ENCODE data around the gene FAM118A.

The FAM118A gene

GRCh38 chr22:45376703-45377102 lies 67.0 kb downstream of the FAM118A start:
- no peak for DNase-seq (ENCODE audit: low read depth)

GRCh38 chr22:45381348-45381747 lies 71.6 kb downstream of the FAM118A start:
- no peak for DNase-seq (ENCODE audit: low read depth)

GRCh38 chr22:45389546-45389945 lies 79.8 kb downstream of the FAM118A start:
- DNase-seq (ENCODE audit: low read depth), result no peak
